Hepatocyte (in vitro differentiated cells): ENCODE results near the gene DISP2. TPM values are rescaled to one million over a fixed set of nuclear protein-coding genes. Genes with fewer than 3 reads are reported as not detected.

Experiments used
- DNase-seq: peaks from one replicate; pipeline ENCODE4 v3.0.0-alpha.2; 2016; ENCODE audit warnings: low spot score
- H2AFZ ChIP-seq: fragments of 200-600 bp; sonication (generic); 2 replicates; pipeline ENCODE4 v1.6.0; 2016; ENCODE audit warnings: antibody characterized with exemption, mild to moderate bottlenecking
- H3K27ac ChIP-seq: fragments of 200-600 bp; sonication (generic); 2 replicates; pipeline ENCODE4 v1.5.1; 2016; ENCODE audit warnings: mild to moderate bottlenecking
- H3K27me3 ChIP-seq: fragments of 200-600 bp; sonication (generic); 2 replicates; pipeline ENCODE4 v1.6.1; 2016
- H3K36me3 ChIP-seq: fragments of 200-600 bp; sonication (generic); replicated peaks from 2 replicates; pipeline ENCODE4 v1.5.1; 2016; ENCODE audit warnings: low read depth; ENCODE audit not compliant: insufficient read depth
- H3K4me1 ChIP-seq: fragments of 200-600 bp; sonication (generic); 2 replicates; pipeline ENCODE4 v1.5.1; 2016; ENCODE audit warnings: mild to moderate bottlenecking, moderate library complexity; ENCODE audit not compliant: insufficient read depth
- H3K4me2 ChIP-seq: fragments of 200-600 bp; sonication (generic); 2 replicates; pipeline ENCODE4 v1.6.0; 2016
- H3K4me3 ChIP-seq: fragments of 200-600 bp; sonication (generic); 2 replicates; pipeline ENCODE4 v1.5.1; 2016; ENCODE audit warnings: mild to moderate bottlenecking
- H3K79me2 ChIP-seq: fragments of 200-600 bp; sonication (generic); 2 replicates; pipeline ENCODE4 v1.6.0; 2017; ENCODE audit warnings: mild to moderate bottlenecking
- H3K9me2 ChIP-seq: fragments of 200-600 bp; sonication (generic); replicated peaks from 2 replicates; pipeline ENCODE4 v1.6.0; 2017; ENCODE audit warnings: mild to moderate bottlenecking; ENCODE audit not compliant: insufficient read depth
- H3K9me3 ChIP-seq: fragments of 200-600 bp; sonication (generic); 2 replicates; pipeline ENCODE4 v1.5.1; 2016; ENCODE audit warnings: low read depth, mild to moderate bottlenecking
- H4K20me1 ChIP-seq: fragments of 200-600 bp; sonication (generic); 2 replicates; pipeline ENCODE4 v1.6.0; 2016; ENCODE audit warnings: mild to moderate bottlenecking; ENCODE audit not compliant: insufficient read depth, poor library complexity, severe bottlenecking
- EZH2 ChIP-seq: fragments of 200-600 bp; sonication (generic); IDR thresholded peaks from 2 replicates; pipeline ENCODE4 v1.6.1; 2016; ENCODE audit warnings: antibody characterized with exemption, mild to moderate bottlenecking, borderline replicate concordance
- EZH2phosphoT487 ChIP-seq: fragments of 200-600 bp; sonication (generic); IDR thresholded peaks from one replicate; pipeline ENCODE4 v1.6.1; 2018; ENCODE audit warnings: antibody characterized with exemption, mild to moderate bottlenecking, low read depth, moderate library complexity; ENCODE audit not compliant: unreplicated experiment, severe bottlenecking
- WGBS: methylation state at CpG from one replicate; pipeline ENCODE4 v1.1.6; 2016; ENCODE audit warnings: low lambda C conversion rate; ENCODE audit errors: missing lambda C conversion rate; 5-methylcytosine and 5-hydroxymethylcytosine counted together
- polyA plus RNA-seq: library from polyadenylated mRNA; unstranded; fragments of >200 nt; fragmentation: Nextera tagmentation; extraction: Ambion mirVana; gene quantifications from 2 replicates; pipeline ENCODE4 v1.2.1, GENCODE V29; 2016
- total RNA-seq: library from RNA; depleted of rRNA; stranded (reverse); fragments of >200 nt; gene quantifications from 2 replicates; pipeline ENCODE4 v1.2.3, GENCODE V29; 2014
- TF ChIP-seq, protein P1 (sequence below): fragments of 200-600 bp; sonication (generic); IDR thresholded peaks from 2 replicates; pipeline ENCODE4 v1.5.1; 2016; ENCODE audit warnings: antibody characterized with exemption, mild to moderate bottlenecking; ENCODE audit not compliant: poor library complexity

DISP2 gene
- total and polyA plus RNA-seq, 2 experiments from 2014 or later = 0.93 to 1.0 TPM

DNA sequence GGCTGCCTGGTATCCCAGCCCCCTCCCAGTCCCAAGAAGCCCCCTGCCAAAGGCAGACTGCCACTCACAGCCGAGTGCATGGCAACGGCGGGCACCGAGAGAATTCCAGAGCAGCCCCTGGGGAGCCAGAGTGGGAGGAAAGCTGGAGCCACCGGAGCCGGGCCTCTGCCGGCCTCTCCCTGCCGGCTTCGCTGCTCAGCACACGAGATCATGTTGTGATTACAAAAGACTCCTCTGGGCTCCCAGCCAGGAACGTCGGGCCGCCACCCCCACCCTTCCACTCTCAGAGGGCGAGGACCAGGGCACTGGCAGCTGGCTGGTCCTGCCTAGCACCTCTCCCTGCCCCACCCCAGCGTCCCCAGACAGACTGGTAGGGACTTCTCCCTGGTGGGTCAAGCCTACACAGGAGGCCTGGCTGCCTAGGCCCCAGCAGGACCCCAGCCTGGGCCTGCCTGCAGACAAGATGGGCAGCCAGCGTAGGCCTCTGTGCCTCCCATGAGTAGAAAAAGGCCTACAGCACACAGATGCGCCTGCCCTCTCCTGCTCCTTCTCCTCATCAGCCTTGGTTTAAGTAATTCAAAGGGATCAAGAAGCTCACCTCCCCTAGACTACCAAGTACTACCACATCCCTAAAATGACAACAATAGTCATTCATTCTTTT lies 17.1 kb upstream of the DISP2 start, which contains the start of gene CCDC9B:
Gene CCDC9B, minus strand, starts transcription at position 200 of the 661 bp plus-strand sequence. Its CDS starts 120 bp downstream, at position 80.
- TF ChIP-seq EZH2phosphoT487 (no peak), EZH2 (no peak)
- TF ChIP-seq, protein P1, sequence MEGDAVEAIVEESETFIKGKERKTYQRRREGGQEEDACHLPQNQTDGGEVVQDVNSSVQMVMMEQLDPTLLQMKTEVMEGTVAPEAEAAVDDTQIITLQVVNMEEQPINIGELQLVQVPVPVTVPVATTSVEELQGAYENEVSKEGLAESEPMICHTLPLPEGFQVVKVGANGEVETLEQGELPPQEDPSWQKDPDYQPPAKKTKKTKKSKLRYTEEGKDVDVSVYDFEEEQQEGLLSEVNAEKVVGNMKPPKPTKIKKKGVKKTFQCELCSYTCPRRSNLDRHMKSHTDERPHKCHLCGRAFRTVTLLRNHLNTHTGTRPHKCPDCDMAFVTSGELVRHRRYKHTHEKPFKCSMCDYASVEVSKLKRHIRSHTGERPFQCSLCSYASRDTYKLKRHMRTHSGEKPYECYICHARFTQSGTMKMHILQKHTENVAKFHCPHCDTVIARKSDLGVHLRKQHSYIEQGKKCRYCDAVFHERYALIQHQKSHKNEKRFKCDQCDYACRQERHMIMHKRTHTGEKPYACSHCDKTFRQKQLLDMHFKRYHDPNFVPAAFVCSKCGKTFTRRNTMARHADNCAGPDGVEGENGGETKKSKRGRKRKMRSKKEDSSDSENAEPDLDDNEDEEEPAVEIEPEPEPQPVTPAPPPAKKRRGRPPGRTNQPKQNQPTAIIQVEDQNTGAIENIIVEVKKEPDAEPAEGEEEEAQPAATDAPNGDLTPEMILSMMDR = no peak
- peak within 1 kb of the TSS; percentile 21 for H2AFZ ChIP-seq

DNA sequence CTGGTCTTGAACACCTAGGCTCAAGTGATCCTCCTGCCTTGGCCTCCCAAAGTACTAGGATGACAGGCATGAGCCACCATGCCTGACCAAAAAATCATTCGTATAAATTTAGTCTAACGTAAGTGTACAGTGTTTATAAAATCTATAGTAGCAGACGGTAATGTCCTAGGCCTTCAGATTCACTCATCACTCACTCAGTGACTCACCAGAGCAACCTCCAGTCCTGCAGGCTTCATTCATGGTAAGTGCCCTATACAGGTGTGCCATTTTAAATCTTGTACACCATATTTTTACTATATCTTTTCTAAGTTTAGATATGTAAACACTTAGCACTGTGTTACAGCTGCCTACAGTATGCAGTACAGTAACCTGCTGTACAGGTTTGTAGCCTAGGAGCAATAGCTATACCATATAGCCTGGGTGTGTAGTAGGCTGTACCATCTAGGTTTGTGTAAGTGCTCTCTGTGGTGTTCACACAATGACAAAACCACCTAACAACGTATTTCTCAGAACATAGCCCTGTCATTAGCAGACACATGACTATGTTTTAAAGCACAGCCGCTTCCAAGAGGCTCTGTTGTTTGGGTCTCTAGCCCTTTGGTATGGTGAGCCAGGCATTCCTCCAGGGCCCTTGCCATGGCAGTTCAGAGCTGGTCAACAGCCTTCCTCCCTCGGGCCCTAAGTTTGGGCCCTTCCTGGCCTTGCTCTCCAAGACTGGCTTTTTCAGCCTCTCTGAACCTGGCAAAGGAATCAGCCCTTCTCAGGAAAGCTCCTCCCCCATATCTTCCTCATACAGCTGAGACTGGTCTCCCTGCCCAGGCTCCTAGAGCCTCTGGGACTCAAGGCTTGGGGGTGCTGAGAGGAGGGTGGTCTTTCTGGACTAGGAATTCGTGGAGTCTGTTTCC lies 15.4 kb upstream of the DISP2 start:
- TF ChIP-seq, protein P1 = no peak
- TF ChIP-seq EZH2phosphoT487 = no peak
- no peak for TF ChIP-seq EZH2
- H3K27ac ChIP-seq = peak overlapping the region; percentile 80
- H3K4me3 ChIP-seq = no peak overlapping the region
- 79% methylated on average over 7 of the region's 7 CpGs for WGBS
- H3K4me1 ChIP-seq = peaks cover 59% of the 10 kb centered on the region
- no peaks in the 10 kb centered on the region for H3K27me3 ChIP-seq
- no peaks in the 10 kb centered on the region for H3K9me3 ChIP-seq
- H3K36me3 ChIP-seq = no peaks in the 10 kb centered on the region
- no peaks in the 10 kb centered on the region for H3K9me2 ChIP-seq
- H2AFZ ChIP-seq = no peak overlapping the region
- no peaks in the 10 kb centered on the region for H3K79me2 ChIP-seq
- H4K20me1 ChIP-seq = no peaks in the 10 kb centered on the region
- H3K4me2 ChIP-seq = no peak overlapping the region
- DNase-seq = no peak

More for the DNA sequence above, 17.1 kb upstream of the DISP2 start, which contains the start of gene CCDC9B:
- Histone ChIP-seq H3K36me3 (no peaks in the 10 kb centered on the region), H3K9me2 (no peaks in the 10 kb centered on the region), H3K9me3 (no peaks in the 10 kb centered on the region), H3K4me2 (peak within 1 kb of the TSS; percentile 70), H3K79me2 (no peaks in the 10 kb centered on the region), H3K4me3 (no peak within 1 kb of the TSS), H4K20me1 (no peaks in the 10 kb centered on the region), H3K4me1 (peaks cover 45% of the 10 kb centered on the region), H3K27me3 (no peaks in the 10 kb centered on the region), H3K27ac (peak within 1 kb of the TSS; percentile 96)
- peak; percentile 91 for DNase-seq
- 34% methylated on average over 15 of the region's 17 CpGs for WGBS

DNA sequence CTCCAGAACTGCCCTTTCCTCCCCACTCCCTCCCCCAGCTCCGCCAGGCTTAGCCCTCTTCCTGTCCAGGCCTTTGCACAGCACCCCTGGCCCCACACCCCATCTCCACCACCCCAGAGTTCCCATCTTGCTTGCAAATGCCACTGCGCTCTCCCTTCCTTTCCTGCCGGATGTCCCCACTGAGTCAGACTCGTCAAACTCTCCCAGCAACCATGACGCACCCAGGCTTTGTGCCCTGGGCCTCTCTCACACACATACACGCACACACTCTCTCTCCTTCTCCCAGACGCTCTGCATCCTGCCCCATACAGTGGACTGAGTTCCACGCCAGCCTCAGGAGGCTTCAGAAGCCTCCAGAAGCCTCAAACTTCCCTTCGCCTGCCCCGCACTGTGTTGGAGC lies 14.5 kb upstream of the DISP2 start:
- Histone ChIP-seq H3K4me1 (peaks cover 65% of the 10 kb centered on the region), H4K20me1 (no peaks in the 10 kb centered on the region), H3K27me3 (no peaks in the 10 kb centered on the region), H3K9me3 (no peaks in the 10 kb centered on the region), H3K36me3 (no peaks in the 10 kb centered on the region), H3K4me3 (no peak overlapping the region), H2AFZ (no peak overlapping the region), H3K9me2 (no peaks in the 10 kb centered on the region), H3K4me2 (no peak overlapping the region), H3K79me2 (no peaks in the 10 kb centered on the region), H3K27ac (peak overlapping the region; percentile 80)
- no peak for TF ChIP-seq EZH2phosphoT487
- TF ChIP-seq, protein P1 = no peak
- TF ChIP-seq EZH2 = no peak
- 83% methylated on average over 10 of the region's 10 CpGs for WGBS
- DNase-seq = peak; percentile 60
